ENCODE results near the gene RHOV. TPM values are rescaled to one million over a fixed set of nuclear protein-coding genes. Genes with fewer than 3 reads are reported as not detected.
A peak's percentile ranks its signal among the peaks of the same experiment; 100 is the strongest.

The RHOV gene
- total and polyA plus RNA-seq, 8 donors = 1.2 to 87.8 (median 1.7) TPM; not detected in 1

- no peaks in the 10 kb centered on the region for H3K9me3 ChIP-seq
- H3K36me3 ChIP-seq = peaks cover 0 to 21% (median 10%) of the 10 kb centered on the region in 4 donors
- peaks cover 0 to 41% (median 3%) of the 10 kb centered on the region in 3 donors for H3K27me3 ChIP-seq
- H3K4me3 ChIP-seq = peak overlapping the region in 3 of 4 donors; percentile 62 to 78 (median 67)
- intact Hi-C loops (cut with DNase I; ENCODE audit: low total_unique reads) = no loop called here
- DNase-seq = peak; percentile 84 to 94
- peak overlapping the region; percentile 88 to 94 (median 92) for H3K27ac ChIP-seq
- TF ChIP-seq CTCF (IDR thresholded peaks at IDR 0.05) = peak in 3 of 7 experiments; percentile 17 to 34 (median 31)
- TF ChIP-seq POLR2AphosphoS5 (IDR thresholded peaks at IDR 0.05) = peak in 2 of 3 donors; percentile 73 to 81
- no peak for TF ChIP-seq EP300 (IDR thresholded peaks at IDR 0.05)
- 32 to 67% (median 42%) methylated on average over 6 to 7 of the region's 7 CpGs for WGBS, 5 donors
- peaks cover 26 to 57% (median 45%) of the 10 kb centered on the region in 4 donors for H3K4me1 ChIP-seq
Measured at GRCh38 chr15:40847223-40847961, 26.6 kb downstream of the RHOV start.

GRCh38 chr15:40846841-40847222, 27.2 kb downstream of the RHOV start:
- intact Hi-C loops (cut with DNase I; ENCODE audit: low total_unique reads) = no loop called here
- peaks cover 0 to 44% (median 3%) of the 10 kb centered on the region in 3 donors for H3K27me3 ChIP-seq
- peaks cover 0 to 17% (median 7%) of the 10 kb centered on the region in 4 donors for H3K36me3 ChIP-seq
- peak in 1 of 2 donors; percentile 46 for DNase-seq
- no peaks in the 10 kb centered on the region for H3K9me3 ChIP-seq
- peaks cover 26 to 57% (median 42%) of the 10 kb centered on the region in 4 donors for H3K4me1 ChIP-seq
- TF ChIP-seq CTCF (IDR thresholded peaks at IDR 0.05) = no peak
- no peak for TF ChIP-seq POLR2A (IDR thresholded peaks at IDR 0.05)
- TF ChIP-seq POLR2AphosphoS5 (IDR thresholded peaks at IDR 0.05) = no peak
- no peak for TF ChIP-seq EP300 (IDR thresholded peaks at IDR 0.05)
- peak overlapping the region; percentile 88 to 94 (median 92) for H3K27ac ChIP-seq
- peak overlapping the region; percentile 0 to 78 (median 64) for H3K4me3 ChIP-seq

- H3K4me1 ChIP-seq = peaks cover 26 to 57% (median 42%) of the 10 kb centered on the region in 4 donors
- H3K27me3 ChIP-seq = peaks cover 0 to 44% (median 3%) of the 10 kb centered on the region in 3 donors
- H3K36me3 ChIP-seq = peaks cover 0 to 14% (median 4%) of the 10 kb centered on the region in 4 donors
- peak overlapping the region; percentile 88 to 94 (median 92) for H3K27ac ChIP-seq
- intact Hi-C loops (cut with DNase I; ENCODE audit: low total_unique reads) = no loop called here
- peak overlapping the region; percentile 61 to 78 (median 64) for H3K4me3 ChIP-seq
- 33 to 62% (median 46%) methylated on average over 7 to 8 of the region's 8 CpGs for WGBS, 5 donors
- no peaks in the 10 kb centered on the region for H3K9me3 ChIP-seq
- peak; percentile 90 to 92 for DNase-seq
- TF ChIP-seq POLR2AphosphoS5 (IDR thresholded peaks at IDR 0.05) (peak in 2 of 3 donors; percentile 78 to 83), CTCF (IDR thresholded peaks at IDR 0.05) (no peak), POLR2A (IDR thresholded peaks at IDR 0.05) (no peak)
Measured at GRCh38 chr15:40845511-40846284, 28.3 kb downstream of the RHOV start.

- Histone ChIP-seq H3K4me3 (peak overlapping the region; percentile 61 to 78 (median 64)), H3K27me3 (peaks cover 0 to 44% (median 3%) of the 10 kb centered on the region in 3 donors), H3K27ac (peak overlapping the region; percentile 88 to 94 (median 92)), H3K4me1 (peaks cover 26 to 57% (median 42%) of the 10 kb centered on the region in 4 donors), H3K9me3 (no peaks in the 10 kb centered on the region), H3K36me3 (peaks cover 0 to 8% (median under 1%) of the 10 kb centered on the region in 4 donors)
- intact Hi-C loops (cut with DNase I; ENCODE audit: low total_unique reads) = no loop called here
- TF ChIP-seq POLR2A (IDR thresholded peaks at IDR 0.05) = no peak
- TF ChIP-seq POLR2AphosphoS5 (IDR thresholded peaks at IDR 0.05) = no peak
- no peak for TF ChIP-seq EP300 (IDR thresholded peaks at IDR 0.05)
- no peak for TF ChIP-seq CTCF (IDR thresholded peaks at IDR 0.05)
- WGBS, 5 donors = 27 to 32% (median 29%) methylated on average over 9 to 12 of the region's 12 CpGs
- DNase-seq = no peak
Measured at GRCh38 chr15:40845036-40845435, 29.0 kb downstream of the RHOV start.

Measured in stomach (tissue), 9 donors.